Measurements from ENCODE around the gene PLD1.

DNA sequence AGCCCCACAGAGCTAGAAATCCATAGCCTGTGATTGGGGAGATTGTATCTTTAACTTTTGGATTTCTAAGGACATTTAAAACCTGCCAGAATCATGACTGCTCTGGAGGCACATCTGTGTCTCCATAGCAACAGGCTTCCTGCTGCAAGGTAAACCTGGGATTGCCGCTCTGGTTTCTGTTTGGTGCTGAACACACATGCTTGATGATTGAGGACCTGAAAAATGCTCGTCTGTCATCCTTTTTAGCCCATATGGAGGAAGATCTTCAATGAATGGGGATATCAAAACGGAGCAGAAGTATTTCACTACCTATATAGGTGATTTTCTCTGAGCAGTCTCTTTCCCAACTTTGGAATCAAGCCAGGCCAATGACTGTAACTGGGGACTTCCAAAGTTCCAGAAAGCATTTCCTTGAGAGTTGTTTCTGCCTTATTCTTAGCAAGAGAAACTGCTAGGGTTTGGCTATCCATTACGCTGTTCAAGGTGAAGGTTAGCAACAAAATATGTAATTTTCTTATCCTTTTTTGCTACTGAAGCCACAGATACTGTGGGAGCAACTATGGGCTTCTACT lies 253.6 kb downstream of the PLD1 start:
- TF ChIP-seq POLR2A (IDR thresholded peaks at IDR 0.05; ENCODE audit: low read length) = no peak
- TF ChIP-seq GATA1 (IDR thresholded peaks at IDR 0.05; ENCODE audit: low read depth, low read length) = no peak
